ENCODE data around the gene ZFP91. TPM values are rescaled to one million over a fixed set of nuclear protein-coding genes. Genes with fewer than 3 reads are reported as not detected.
A peak's percentile ranks its signal among the peaks of the same experiment; 100 is the strongest.

ZFP91 gene
- total and polyA plus RNA-seq, 2 experiments from 2014 or later = 10.2 to 30.0 TPM

DNA sequence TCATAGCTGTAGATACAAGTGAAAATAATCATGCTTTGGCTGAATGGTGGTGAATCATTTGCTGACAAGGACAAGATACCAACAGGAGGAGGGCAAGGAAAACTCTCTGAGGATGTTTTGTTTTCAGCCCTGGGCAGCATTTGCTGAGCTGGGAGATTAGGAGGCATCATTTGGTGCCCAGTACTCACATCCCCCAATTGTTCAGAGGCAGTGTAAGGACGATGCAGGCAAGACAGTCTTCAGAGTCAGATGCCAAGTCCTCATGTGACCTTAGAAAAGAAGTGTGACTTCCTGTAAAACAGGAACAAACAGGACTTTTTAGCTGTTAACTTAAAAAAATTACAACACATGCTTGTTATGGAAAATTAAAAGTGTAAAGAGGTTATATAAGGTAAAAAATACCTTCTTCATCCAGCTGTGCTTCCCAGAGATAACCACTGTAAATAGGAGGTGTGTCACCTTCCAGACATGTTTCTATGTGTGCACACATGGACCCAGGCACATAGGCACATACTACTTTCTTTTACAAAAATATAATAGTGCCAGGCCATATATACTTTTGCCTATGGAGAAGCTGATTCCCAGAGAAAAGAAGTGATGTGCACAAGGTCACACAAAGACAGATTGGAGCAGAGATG, 61.6 kb downstream of the ZFP91 start (continued):
- TF ChIP-seq, protein P1, sequence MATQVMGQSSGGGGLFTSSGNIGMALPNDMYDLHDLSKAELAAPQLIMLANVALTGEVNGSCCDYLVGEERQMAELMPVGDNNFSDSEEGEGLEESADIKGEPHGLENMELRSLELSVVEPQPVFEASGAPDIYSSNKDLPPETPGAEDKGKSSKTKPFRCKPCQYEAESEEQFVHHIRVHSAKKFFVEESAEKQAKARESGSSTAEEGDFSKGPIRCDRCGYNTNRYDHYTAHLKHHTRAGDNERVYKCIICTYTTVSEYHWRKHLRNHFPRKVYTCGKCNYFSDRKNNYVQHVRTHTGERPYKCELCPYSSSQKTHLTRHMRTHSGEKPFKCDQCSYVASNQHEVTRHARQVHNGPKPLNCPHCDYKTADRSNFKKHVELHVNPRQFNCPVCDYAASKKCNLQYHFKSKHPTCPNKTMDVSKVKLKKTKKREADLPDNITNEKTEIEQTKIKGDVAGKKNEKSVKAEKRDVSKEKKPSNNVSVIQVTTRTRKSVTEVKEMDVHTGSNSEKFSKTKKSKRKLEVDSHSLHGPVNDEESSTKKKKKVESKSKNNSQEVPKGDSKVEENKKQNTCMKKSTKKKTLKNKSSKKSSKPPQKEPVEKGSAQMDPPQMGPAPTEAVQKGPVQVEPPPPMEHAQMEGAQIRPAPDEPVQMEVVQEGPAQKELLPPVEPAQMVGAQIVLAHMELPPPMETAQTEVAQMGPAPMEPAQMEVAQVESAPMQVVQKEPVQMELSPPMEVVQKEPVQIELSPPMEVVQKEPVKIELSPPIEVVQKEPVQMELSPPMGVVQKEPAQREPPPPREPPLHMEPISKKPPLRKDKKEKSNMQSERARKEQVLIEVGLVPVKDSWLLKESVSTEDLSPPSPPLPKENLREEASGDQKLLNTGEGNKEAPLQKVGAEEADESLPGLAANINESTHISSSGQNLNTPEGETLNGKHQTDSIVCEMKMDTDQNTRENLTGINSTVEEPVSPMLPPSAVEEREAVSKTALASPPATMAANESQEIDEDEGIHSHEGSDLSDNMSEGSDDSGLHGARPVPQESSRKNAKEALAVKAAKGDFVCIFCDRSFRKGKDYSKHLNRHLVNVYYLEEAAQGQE (IDR thresholded peaks at IDR 0.05; ENCODE audit: unreplicated experiment) = no peak

DNA sequence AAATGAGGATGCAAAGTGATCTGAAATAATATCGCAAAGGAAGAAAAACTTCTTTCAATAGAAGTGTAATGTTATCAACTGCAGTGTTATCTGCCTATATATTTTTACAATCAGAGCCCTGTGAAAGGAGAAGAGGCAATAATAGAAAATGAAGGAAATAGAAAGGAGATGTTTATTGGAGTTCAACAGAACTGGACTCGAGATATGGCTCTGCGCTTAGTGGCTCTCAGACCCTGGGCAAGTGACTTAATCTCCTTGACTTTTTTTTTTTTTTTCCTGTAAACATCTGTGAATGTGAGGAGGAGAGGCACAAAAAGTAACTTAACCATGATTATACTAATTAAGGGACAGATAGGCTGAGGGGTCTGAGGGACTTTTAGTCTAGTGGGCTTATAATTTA, 62.5 kb downstream of the ZFP91 start:
- Mint-ChIP-seq H3K27ac (no peak overlapping the region), H3K4me1 (no peaks in the 10 kb centered on the region), H3K4me3 (no peak overlapping the region), H3K36me3 (ENCODE audit: low read depth) (peaks cover 5% of the 10 kb centered on the region), H3K9me3 (peaks cover 24% of the 10 kb centered on the region), H3K27me3 (ENCODE audit: insufficient read depth, low read depth, poor library complexity) (peaks cover 6% of the 10 kb centered on the region)
- Histone ChIP-seq H2AFZ (peak overlapping the region; percentile 59; the same call in 1 of the 2 replicates), H3K27ac (ENCODE audit: low read depth) (no peak overlapping the region), H4K20me1 (replicated peaks; ENCODE audit: insufficient read depth) (no peaks in the 10 kb centered on the region), H3K27me3 (ENCODE audit: insufficient read depth) (peaks cover 3% of the 10 kb centered on the region; the same call in 1 of the 2 replicates), H3K36me3 (ENCODE audit: insufficient read depth) (no peaks in the 10 kb centered on the region), H3K4me3 (no peak overlapping the region), H3K4me1 (ENCODE audit: insufficient read depth) (no peaks in the 10 kb centered on the region), H3K9me2 (ENCODE audit: insufficient read depth) (0 out of 2 replicates have a peak, but pooled peaks cover 5% of the 10 kb centered on the region), H3K4me2 (no peak overlapping the region), H3K79me2 (replicated peaks; ENCODE audit: insufficient read depth) (no peaks in the 10 kb centered on the region), H3F3A (replicated peaks; ENCODE audit: low read depth) (no peaks in the 10 kb centered on the region)
- no peak for ATAC-seq
- DNase-seq (ENCODE audit: low spot score) = no peak
- no peak for TF ChIP-seq ZNF114 (CRISPR knock-in tag; IDR thresholded peaks at IDR 0.05)
- TF ChIP-seq, protein P2, sequence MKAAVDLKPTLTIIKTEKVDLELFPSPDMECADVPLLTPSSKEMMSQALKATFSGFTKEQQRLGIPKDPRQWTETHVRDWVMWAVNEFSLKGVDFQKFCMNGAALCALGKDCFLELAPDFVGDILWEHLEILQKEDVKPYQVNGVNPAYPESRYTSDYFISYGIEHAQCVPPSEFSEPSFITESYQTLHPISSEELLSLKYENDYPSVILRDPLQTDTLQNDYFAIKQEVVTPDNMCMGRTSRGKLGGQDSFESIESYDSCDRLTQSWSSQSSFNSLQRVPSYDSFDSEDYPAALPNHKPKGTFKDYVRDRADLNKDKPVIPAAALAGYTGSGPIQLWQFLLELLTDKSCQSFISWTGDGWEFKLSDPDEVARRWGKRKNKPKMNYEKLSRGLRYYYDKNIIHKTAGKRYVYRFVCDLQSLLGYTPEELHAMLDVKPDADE (IDR thresholded peaks at IDR 0.05) = no peak
- TF ChIP-seq CREB1 (CRISPR knock-in tag; IDR thresholded peaks at IDR 0.05; ENCODE audit: low read depth) = no peak
- no peak for TF ChIP-seq NANOG (IDR thresholded peaks at IDR 0.05; ENCODE audit: borderline replicate concordance)
- TF ChIP-seq, protein P3, sequence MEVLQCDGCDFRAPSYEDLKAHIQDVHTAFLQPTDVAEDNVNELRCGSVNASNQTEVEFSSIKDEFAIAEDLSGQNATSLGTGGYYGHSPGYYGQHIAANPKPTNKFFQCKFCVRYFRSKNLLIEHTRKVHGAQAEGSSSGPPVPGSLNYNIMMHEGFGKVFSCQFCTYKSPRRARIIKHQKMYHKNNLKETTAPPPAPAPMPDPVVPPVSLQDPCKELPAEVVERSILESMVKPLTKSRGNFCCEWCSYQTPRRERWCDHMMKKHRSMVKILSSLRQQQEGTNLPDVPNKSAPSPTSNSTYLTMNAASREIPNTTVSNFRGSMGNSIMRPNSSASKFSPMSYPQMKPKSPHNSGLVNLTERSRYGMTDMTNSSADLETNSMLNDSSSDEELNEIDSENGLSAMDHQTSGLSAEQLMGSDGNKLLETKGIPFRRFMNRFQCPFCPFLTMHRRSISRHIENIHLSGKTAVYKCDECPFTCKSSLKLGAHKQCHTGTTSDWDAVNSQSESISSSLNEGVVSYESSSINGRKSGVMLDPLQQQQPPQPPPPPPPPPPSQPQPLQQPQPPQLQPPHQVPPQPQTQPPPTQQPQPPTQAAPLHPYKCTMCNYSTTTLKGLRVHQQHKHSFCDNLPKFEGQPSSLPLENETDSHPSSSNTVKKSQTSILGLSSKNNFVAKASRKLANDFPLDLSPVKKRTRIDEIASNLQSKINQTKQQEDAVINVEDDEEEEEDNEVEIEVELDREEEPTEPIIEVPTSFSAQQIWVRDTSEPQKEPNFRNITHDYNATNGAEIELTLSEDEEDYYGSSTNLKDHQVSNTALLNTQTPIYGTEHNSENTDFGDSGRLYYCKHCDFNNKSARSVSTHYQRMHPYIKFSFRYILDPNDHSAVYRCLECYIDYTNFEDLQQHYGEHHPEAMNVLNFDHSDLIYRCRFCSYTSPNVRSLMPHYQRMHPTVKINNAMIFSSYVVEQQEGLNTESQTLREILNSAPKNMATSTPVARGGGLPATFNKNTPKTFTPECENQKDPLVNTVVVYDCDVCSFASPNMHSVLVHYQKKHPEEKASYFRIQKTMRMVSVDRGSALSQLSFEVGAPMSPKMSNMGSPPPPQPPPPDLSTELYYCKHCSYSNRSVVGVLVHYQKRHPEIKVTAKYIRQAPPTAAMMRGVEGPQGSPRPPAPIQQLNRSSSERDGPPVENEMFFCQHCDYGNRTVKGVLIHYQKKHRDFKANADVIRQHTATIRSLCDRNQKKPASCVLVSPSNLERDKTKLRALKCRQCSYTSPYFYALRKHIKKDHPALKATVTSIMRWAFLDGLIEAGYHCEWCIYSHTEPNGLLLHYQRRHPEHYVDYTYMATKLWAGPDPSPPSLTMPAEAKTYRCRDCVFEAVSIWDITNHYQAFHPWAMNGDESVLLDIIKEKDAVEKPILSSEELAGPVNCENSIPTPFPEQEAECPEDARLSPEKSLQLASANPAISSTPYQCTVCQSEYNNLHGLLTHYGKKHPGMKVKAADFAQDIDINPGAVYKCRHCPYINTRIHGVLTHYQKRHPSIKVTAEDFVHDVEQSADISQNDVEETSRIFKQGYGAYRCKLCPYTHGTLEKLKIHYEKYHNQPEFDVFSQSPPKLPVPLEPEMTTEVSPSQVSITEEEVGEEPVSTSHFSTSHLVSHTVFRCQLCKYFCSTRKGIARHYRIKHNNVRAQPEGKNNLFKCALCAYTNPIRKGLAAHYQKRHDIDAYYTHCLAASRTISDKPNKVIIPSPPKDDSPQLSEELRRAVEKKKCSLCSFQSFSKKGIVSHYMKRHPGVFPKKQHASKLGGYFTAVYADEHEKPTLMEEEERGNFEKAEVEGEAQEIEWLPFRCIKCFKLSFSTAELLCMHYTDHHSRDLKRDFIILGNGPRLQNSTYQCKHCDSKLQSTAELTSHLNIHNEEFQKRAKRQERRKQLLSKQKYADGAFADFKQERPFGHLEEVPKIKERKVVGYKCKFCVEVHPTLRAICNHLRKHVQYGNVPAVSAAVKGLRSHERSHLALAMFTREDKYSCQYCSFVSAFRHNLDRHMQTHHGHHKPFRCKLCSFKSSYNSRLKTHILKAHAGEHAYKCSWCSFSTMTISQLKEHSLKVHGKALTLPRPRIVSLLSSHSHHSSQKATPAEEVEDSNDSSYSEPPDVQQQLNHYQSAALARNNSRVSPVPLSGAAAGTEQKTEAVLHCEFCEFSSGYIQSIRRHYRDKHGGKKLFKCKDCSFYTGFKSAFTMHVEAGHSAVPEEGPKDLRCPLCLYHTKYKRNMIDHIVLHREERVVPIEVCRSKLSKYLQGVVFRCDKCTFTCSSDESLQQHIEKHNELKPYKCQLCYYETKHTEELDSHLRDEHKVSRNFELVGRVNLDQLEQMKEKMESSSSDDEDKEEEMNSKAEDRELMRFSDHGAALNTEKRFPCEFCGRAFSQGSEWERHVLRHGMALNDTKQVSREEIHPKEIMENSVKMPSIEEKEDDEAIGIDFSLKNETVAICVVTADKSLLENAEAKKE (CRISPR knock-in tag; IDR thresholded peaks at IDR 0.05) = no peak
- no peak for TF ChIP-seq ZNF331 (CRISPR knock-in tag; IDR thresholded peaks at IDR 0.05; ENCODE audit: low read depth)
- TF ChIP-seq POLR2AphosphoS5 (IDR thresholded peaks at IDR 0.05; ENCODE audit: low read depth) = no peak
- TF ChIP-seq, protein P4, sequence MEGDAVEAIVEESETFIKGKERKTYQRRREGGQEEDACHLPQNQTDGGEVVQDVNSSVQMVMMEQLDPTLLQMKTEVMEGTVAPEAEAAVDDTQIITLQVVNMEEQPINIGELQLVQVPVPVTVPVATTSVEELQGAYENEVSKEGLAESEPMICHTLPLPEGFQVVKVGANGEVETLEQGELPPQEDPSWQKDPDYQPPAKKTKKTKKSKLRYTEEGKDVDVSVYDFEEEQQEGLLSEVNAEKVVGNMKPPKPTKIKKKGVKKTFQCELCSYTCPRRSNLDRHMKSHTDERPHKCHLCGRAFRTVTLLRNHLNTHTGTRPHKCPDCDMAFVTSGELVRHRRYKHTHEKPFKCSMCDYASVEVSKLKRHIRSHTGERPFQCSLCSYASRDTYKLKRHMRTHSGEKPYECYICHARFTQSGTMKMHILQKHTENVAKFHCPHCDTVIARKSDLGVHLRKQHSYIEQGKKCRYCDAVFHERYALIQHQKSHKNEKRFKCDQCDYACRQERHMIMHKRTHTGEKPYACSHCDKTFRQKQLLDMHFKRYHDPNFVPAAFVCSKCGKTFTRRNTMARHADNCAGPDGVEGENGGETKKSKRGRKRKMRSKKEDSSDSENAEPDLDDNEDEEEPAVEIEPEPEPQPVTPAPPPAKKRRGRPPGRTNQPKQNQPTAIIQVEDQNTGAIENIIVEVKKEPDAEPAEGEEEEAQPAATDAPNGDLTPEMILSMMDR (conservative IDR thresholded peaks at IDR 0.05; ENCODE audit: low read depth in 2 of 2) = no peak
